MM.1S (cell line): ENCODE results near the gene PTPRG.

Experiments
- CTCF ChIP-seq: fragments of 300-600 bp; sonication (generic); IDR thresholded peaks from 2 replicates; pipeline ENCODE4 v1.5.1; 2016; ENCODE audit warnings: antibody characterized with exemption, low read length, mixed read lengths
- EZH2phosphoT487 ChIP-seq: fragments of 300-600 bp; sonication (generic); IDR thresholded peaks from 2 replicates; pipeline ENCODE4 v1.6.1; 2018; ENCODE audit warnings: antibody characterized with exemption, low read length

- TF ChIP-seq CTCF (no peak), EZH2phosphoT487 (no peak)
These were observed 435.7 kb downstream of the PTPRG start for GRCh38 chr3:61997101-61997500.
